Measurements from ENCODE around the gene HOXA9.

HOXA9 gene

GRCh38 chr7:27156508-27156898, 8.8 kb downstream of the HOXA9 start, which contains the start of gene HOXA7:
Gene HOXA7, minus strand, starts transcription at chr7:27156675. Its CDS starts 130 bp downstream, at chr7:27156545.
- peak within 1 kb of the TSS; percentile 47 for H3K4me3 ChIP-seq (replicated peaks; ENCODE audit: insufficient read depth, low read length)
- DNase-seq (ENCODE audit: low read depth in 1 of 2, low spot score in 1 of 2) = peak in 1 of 2 experiments; percentile 25
- H3K27me3 ChIP-seq (ENCODE audit: insufficient read depth, poor library complexity, severe bottlenecking) = peaks cover 74% of the 10 kb centered on the region
- TF ChIP-seq SPI1 (IDR thresholded peaks at IDR 0.05; ENCODE audit: borderline replicate concordance, low read depth) (no peak), CTCF (IDR thresholded peaks at IDR 0.05; ENCODE audit: insufficient read depth, low read length) (no peak), GABPA (IDR thresholded peaks at IDR 0.05; ENCODE audit: low read depth) (no peak), REST (IDR thresholded peaks at IDR 0.05; ENCODE audit: insufficient replicate concordance, low read depth) (no peak), POLR2AphosphoS5 (IDR thresholded peaks at IDR 0.05; ENCODE audit: low read depth) (no peak)
- H3K27ac ChIP-seq (replicated peaks) = no peak within 1 kb of the TSS

- DNase-seq (ENCODE audit: low read depth in 1 of 2, low spot score in 1 of 2) = peak in 1 of 2 experiments; percentile 37
- no peak overlapping the region for H3K27ac ChIP-seq (replicated peaks)
- TF ChIP-seq CTCF (IDR thresholded peaks at IDR 0.05; ENCODE audit: insufficient read depth, low read length) = no peak
- no peak for TF ChIP-seq GABPA (IDR thresholded peaks at IDR 0.05; ENCODE audit: low read depth)
- TF ChIP-seq REST (IDR thresholded peaks at IDR 0.05; ENCODE audit: insufficient replicate concordance, low read depth) = no peak
- TF ChIP-seq SPI1 (IDR thresholded peaks at IDR 0.05; ENCODE audit: borderline replicate concordance, low read depth) = no peak
- TF ChIP-seq POLR2AphosphoS5 (IDR thresholded peaks at IDR 0.05; ENCODE audit: low read depth) = no peak
- H3K4me3 ChIP-seq (replicated peaks; ENCODE audit: insufficient read depth, low read length) = peak overlapping the region; percentile 47
- peaks cover 78% of the 10 kb centered on the region for H3K27me3 ChIP-seq (ENCODE audit: insufficient read depth, poor library complexity, severe bottlenecking)
Observed at GRCh38 chr7:27155816-27156507, 9.4 kb downstream of the HOXA9 start.

- no peak for DNase-seq (ENCODE audit: low read depth in 1 of 2, low spot score in 1 of 2)
- peak overlapping the region; percentile 47 for H3K4me3 ChIP-seq (replicated peaks; ENCODE audit: insufficient read depth, low read length)
- peaks cover 77% of the 10 kb centered on the region for H3K27me3 ChIP-seq (ENCODE audit: insufficient read depth, poor library complexity, severe bottlenecking)
- no peak for TF ChIP-seq GABPA (IDR thresholded peaks at IDR 0.05; ENCODE audit: low read depth)
- no peak for TF ChIP-seq CTCF (IDR thresholded peaks at IDR 0.05; ENCODE audit: insufficient read depth, low read length)
- TF ChIP-seq POLR2AphosphoS5 (IDR thresholded peaks at IDR 0.05; ENCODE audit: low read depth) = no peak
- TF ChIP-seq SPI1 (IDR thresholded peaks at IDR 0.05; ENCODE audit: borderline replicate concordance, low read depth) = no peak
- no peak overlapping the region for H3K27ac ChIP-seq (replicated peaks)
Observed at GRCh38 chr7:27154901-27155815, 10.2 kb downstream of the HOXA9 start.
